Liver (tissue), 9 donors: ENCODE data around the gene ZNF879. TPM values are rescaled to one million over a fixed set of nuclear protein-coding genes. Genes with fewer than 3 reads are reported as not detected.

Source experiments
- DNase-seq: peaks from one replicate; pipeline ENCODE4 v3.0.0-alpha.2; 2017; ENCODE audit warnings: low spot score
- H3K27ac ChIP-seq, 2 donors: one replicate each; pipeline ENCODE4 v1.7.0; 2013; ENCODE audit warnings: inconsistent platforms in 2 of 2, low read length in 2 of 2, control low read depth in 1 of 2, low read depth in 1 of 2, mild to moderate bottlenecking in 1 of 2
- H3K27me3 ChIP-seq, 4 donors: one replicate each; pipeline versions ENCODE4 v1.6.1 to v1.7.0; 2013; ENCODE audit warnings: low read length in 3 of 4, inconsistent platforms in 1 of 4, mild to moderate bottlenecking in 1 of 4, moderate library complexity in 1 of 4; ENCODE audit not compliant: control insufficient read depth in 4 of 4, insufficient read depth in 4 of 4
- H3K36me3 ChIP-seq, 4 donors: one replicate each; pipeline versions ENCODE4 v1.6.1 to v1.7.0; 2013; ENCODE audit warnings: low read length in 3 of 4, mild to moderate bottlenecking in 3 of 4, low read depth in 1 of 4, moderate library complexity in 1 of 4; ENCODE audit not compliant: control insufficient read depth in 4 of 4, insufficient read depth in 3 of 4
- H3K4me1 ChIP-seq, 4 donors: one replicate each; pipeline versions ENCODE4 v1.6.1 to v1.7.0; 2013; ENCODE audit warnings: low read length in 3 of 4, mild to moderate bottlenecking in 3 of 4, moderate library complexity in 1 of 4; ENCODE audit not compliant: control insufficient read depth in 4 of 4, insufficient read depth in 4 of 4
- H3K4me3 ChIP-seq, 3 donors: one replicate each; pipeline versions ENCODE4 v1.6.1 to v1.7.0; 2013; ENCODE audit warnings: low read length in 3 of 3, control low read depth in 1 of 3, low read depth in 1 of 3, mild to moderate bottlenecking in 1 of 3
- H3K9ac ChIP-seq, 2 donors: one replicate each; pipeline ENCODE4 v1.7.0; 2013; ENCODE audit warnings: low read length in 2 of 2, mild to moderate bottlenecking in 2 of 2, moderate library complexity in 2 of 2, control low read depth in 1 of 2, low read depth in 1 of 2
- H3K9me3 ChIP-seq, 4 donors: one replicate each; pipeline versions ENCODE4 v1.6.1 to v1.7.0; 2013; ENCODE audit warnings: low read length in 3 of 4; ENCODE audit not compliant: control insufficient read depth in 4 of 4
- ATF3 ChIP-seq: IDR thresholded peaks from 2 replicates; pipeline ENCODE4 v1.6.1; 2016; ENCODE audit warnings: antibody characterized with exemption
- CTCF ChIP-seq: fragments of 150-350 bp; IDR thresholded peaks from 2 replicates; pipeline ENCODE4 v1.5.1; 2017; ENCODE audit warnings: improper control_type of control experiment, low read depth, low read length; ENCODE audit not compliant: missing input control
- FOXA1 ChIP-seq: IDR thresholded peaks from 2 replicates; pipeline ENCODE4 v1.6.1; 2016; ENCODE audit warnings: antibody characterized with exemption
- FOXA2 ChIP-seq: IDR thresholded peaks from 2 replicates; pipeline ENCODE4 v1.6.1; 2016; ENCODE audit warnings: antibody characterized with exemption
- GABPA ChIP-seq, 2 donors: IDR thresholded peaks in 1 of 2; conservative IDR thresholded peaks in 1 of 2; 2 replicates each; pipeline ENCODE4 v1.6.1; 2016; ENCODE audit warnings: antibody characterized with exemption in 2 of 2, mild to moderate bottlenecking in 1 of 2, moderate library complexity in 1 of 2
- HNF4A ChIP-seq, 2 donors: conservative IDR thresholded peaks; 2 replicates each; pipeline ENCODE4 v1.6.1; 2016; ENCODE audit warnings: antibody characterized with exemption in 2 of 2, mild to moderate bottlenecking in 2 of 2
- HNF4G ChIP-seq: IDR thresholded peaks from 2 replicates; pipeline ENCODE4 v1.6.1; 2016; ENCODE audit warnings: antibody characterized with exemption
- JUND ChIP-seq, 2 donors: IDR thresholded peaks; 2 replicates each; pipeline ENCODE4 v1.6.1; 2016; ENCODE audit warnings: antibody characterized with exemption in 2 of 2
- MAX ChIP-seq: IDR thresholded peaks from 2 replicates; pipeline ENCODE4 v1.6.1; 2016; ENCODE audit warnings: antibody characterized with exemption
- NR2F2 ChIP-seq: IDR thresholded peaks from 2 replicates; pipeline ENCODE4 v1.6.1; 2016; ENCODE audit warnings: antibody characterized with exemption
- RAD21 ChIP-seq, 2 donors: IDR thresholded peaks; 2 replicates each; pipeline ENCODE4 v1.6.1; 2016; ENCODE audit warnings: antibody characterized with exemption in 2 of 2, mild to moderate bottlenecking in 2 of 2
- RXRA ChIP-seq, 2 donors: IDR thresholded peaks; 2 replicates each; pipeline ENCODE4 v1.6.1; 2017 to 2018; ENCODE audit warnings: antibody characterized with exemption in 2 of 2, mild to moderate bottlenecking in 1 of 2
- SP1 ChIP-seq: IDR thresholded peaks from 2 replicates; pipeline ENCODE4 v1.6.1; 2018; ENCODE audit warnings: antibody characterized with exemption, mild to moderate bottlenecking
- TAF1 ChIP-seq: conservative IDR thresholded peaks from 2 replicates; pipeline ENCODE4 v1.6.1; 2016; ENCODE audit warnings: antibody characterized with exemption, mild to moderate bottlenecking
- ZBTB33 ChIP-seq: IDR thresholded peaks from 2 replicates; pipeline ENCODE4 v1.6.1; 2016; ENCODE audit warnings: antibody characterized with exemption
- WGBS: extraction: QIAGEN DNeasy Blood & Tissue Kit; methylation state at CpG from one replicate; pipeline ENCODE4 v1.1.7; 2013; 5-methylcytosine and 5-hydroxymethylcytosine counted together
- polyA plus RNA-seq, 2 donors: library from polyadenylated mRNA; stranded (reverse) in 1 of 2; unstranded in 1 of 2; fragments of 200-250 nt in 1 of 2; fragments of >200 nt in 1 of 2; fragmentation: Nextera tagmentation in 1 of 2; extraction: Ambion mirVana in 1 of 2; gene quantifications; one replicate each; pipeline versions ENCODE4 v1.2.1 to v1.2.3, GENCODE V29; 2013 to 2015
- total RNA-seq, 2 donors: library from RNA; depleted of rRNA; stranded (reverse); fragments of >200 nt; gene quantifications; one replicate each; pipeline ENCODE4 v1.2.3, GENCODE V29; 2014
- donor health status: healthy.
- donor health status: healthy.
- donor health status: healthy.
- donor health status: healthy.
- donor health status: healthy.

The ZNF879 gene
- total and polyA plus RNA-seq, 4 donors, result 0.48 to 2.4 (median 1.5) TPM

GRCh38 chr5:178981381-178981780 lies 42.2 kb upstream of the ZNF879 start:
- peak overlapping the region in 1 of 3 donors; percentile 37 for H3K4me3 ChIP-seq
- WGBS, result 91% methylated on average over 15 of the region's 15 CpGs
- H3K9me3 ChIP-seq, result peaks cover 29 to 48% (median 39%) of the 10 kb centered on the region in 4 donors
- no peaks in the 10 kb centered on the region for H3K4me1 ChIP-seq
- no peak overlapping the region for H3K27ac ChIP-seq
- H3K9ac ChIP-seq, result no peak overlapping the region
- no peaks in the 10 kb centered on the region for H3K36me3 ChIP-seq
- no peak for DNase-seq
- no peak for TF ChIP-seq HNF4A (conservative IDR thresholded peaks at IDR 0.05)
- TF ChIP-seq MAX, result no peak
- TF ChIP-seq FOXA1, result no peak
- TF ChIP-seq RAD21 (IDR thresholded peaks at IDR 0.05), result no peak
- TF ChIP-seq GABPA (IDR thresholded peaks at IDR 0.05 in 1 of 2, conservative IDR thresholded peaks at IDR 0.05 in 1 of 2), result no peak
- TF ChIP-seq JUND (IDR thresholded peaks at IDR 0.05), result no peak
- TF ChIP-seq ATF3, result no peak
- TF ChIP-seq RXRA (IDR thresholded peaks at IDR 0.05), result no peak
- no peak for TF ChIP-seq ZBTB33
- TF ChIP-seq SP1, result no peak
- no peak for TF ChIP-seq FOXA2
- no peaks in the 10 kb centered on the region for H3K27me3 ChIP-seq

- Histone ChIP-seq H3K9ac (no peak overlapping the region), H3K4me3 (no peak overlapping the region), H3K9me3 (peaks cover 30 to 57% (median 37%) of the 10 kb centered on the region in 4 donors), H3K27me3 (no peaks in the 10 kb centered on the region), H3K4me1 (no peaks in the 10 kb centered on the region), H3K27ac (no peak overlapping the region), H3K36me3 (no peaks in the 10 kb centered on the region)
- no peak for DNase-seq
- no peak for TF ChIP-seq TAF1
- TF ChIP-seq RXRA (IDR thresholded peaks at IDR 0.05), result no peak
- TF ChIP-seq ZBTB33, result no peak
- no peak for TF ChIP-seq ATF3
- no peak for TF ChIP-seq MAX
- no peak for TF ChIP-seq HNF4G
- TF ChIP-seq SP1, result no peak
- TF ChIP-seq FOXA1, result no peak
- no peak for TF ChIP-seq NR2F2
- no peak for TF ChIP-seq RAD21 (IDR thresholded peaks at IDR 0.05)
- no peak for TF ChIP-seq JUND (IDR thresholded peaks at IDR 0.05)
- no peak for TF ChIP-seq FOXA2
- no peak for TF ChIP-seq HNF4A (conservative IDR thresholded peaks at IDR 0.05)
- TF ChIP-seq CTCF, result no peak
- TF ChIP-seq GABPA (IDR thresholded peaks at IDR 0.05 in 1 of 2, conservative IDR thresholded peaks at IDR 0.05 in 1 of 2), result no peak
- WGBS, result 96% methylated on average over 17 of the region's 17 CpGs
Observed at GRCh38 chr5:178982941-178983340, 40.7 kb upstream of the ZNF879 start.
